ENCODE results near the gene ERICH4.
"Not testable (repeated sequence)": the region's sequence is repeated elsewhere in the genome, so short reads cannot be mapped to it uniquely, and the experiment has no call there.

ERICH4 gene

DNA sequence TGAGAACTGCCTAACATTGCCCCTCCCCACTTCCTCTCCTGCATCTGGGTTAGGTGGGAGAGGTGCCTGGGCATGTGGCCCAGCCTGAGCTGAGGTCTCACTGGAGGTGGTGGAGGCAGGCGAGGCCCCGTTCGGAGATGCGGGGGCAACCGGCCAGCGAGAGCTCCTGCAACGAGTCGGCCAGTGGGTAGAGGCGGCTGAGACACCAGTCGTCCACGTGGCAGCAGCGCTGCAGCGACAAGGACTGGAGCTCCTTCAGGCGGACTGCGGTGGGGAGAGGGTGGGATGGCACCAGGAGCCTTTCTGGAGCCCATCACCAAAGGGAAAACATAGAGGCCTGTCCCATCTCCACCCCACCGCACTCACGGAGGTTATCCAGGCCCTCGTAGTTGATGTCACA, 9.8 kb upstream of the ERICH4 start:
- peaks cover 15% of the 10 kb centered on the region for H3K36me3 ChIP-seq
- no peaks in the 10 kb centered on the region for H3K27me3 ChIP-seq
- H3K4me1 ChIP-seq (ENCODE audit: control insufficient read depth in 1 of 2, insufficient read depth in 1 of 2, low read depth in 1 of 2, low read length in 1 of 2), result peaks cover 35 to 42% of the 10 kb centered on the region in 2 experiments

DNA sequence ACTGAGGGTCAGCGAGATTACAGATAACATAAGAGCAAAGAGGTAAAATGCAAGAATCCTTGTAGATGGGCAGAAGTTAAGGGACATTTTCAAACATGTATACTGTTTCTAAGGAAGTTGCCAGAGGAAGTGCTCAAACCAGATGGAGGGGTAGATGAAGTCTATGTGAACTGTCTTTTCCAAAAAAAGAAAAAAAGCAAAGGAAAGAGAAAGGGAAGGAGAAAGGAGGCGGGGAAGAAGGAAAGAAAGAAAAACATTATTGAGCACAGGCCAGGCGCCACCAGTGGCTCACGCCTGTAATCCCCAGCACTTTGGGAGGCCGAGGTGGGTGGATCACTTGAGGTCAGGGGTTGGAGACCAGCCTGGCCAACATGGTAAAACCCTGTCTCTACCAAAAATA, 8.5 kb upstream of the ERICH4 start:
- H3K36me3 ChIP-seq, result peaks cover 15% of the 10 kb centered on the region
- no peaks in the 10 kb centered on the region for H3K9me3 ChIP-seq
- H3K4me1 ChIP-seq (ENCODE audit: control insufficient read depth in 1 of 2, insufficient read depth in 1 of 2, low read depth in 1 of 2, low read length in 1 of 2), result peaks cover 26 to 40% of the 10 kb centered on the region in 2 experiments
- no peaks in the 10 kb centered on the region for H3K27me3 ChIP-seq
- no peak overlapping the region for H3K4me3 ChIP-seq (ENCODE audit: low read depth in 1 of 2, low read length in 1 of 2)
- no peak overlapping the region for H3K27ac ChIP-seq
- TF ChIP-seq CTCF (IDR thresholded peaks at IDR 0.05), result no peak

More for the DNA sequence above, 9.8 kb upstream of the ERICH4 start:
- no peak overlapping the region for H3K27ac ChIP-seq
- no peaks in the 10 kb centered on the region for H3K9me3 ChIP-seq
- TF ChIP-seq CTCF (IDR thresholded peaks at IDR 0.05), result no peak
- no peak overlapping the region for H3K4me3 ChIP-seq (ENCODE audit: low read depth in 1 of 2, low read length in 1 of 2)

DNA sequence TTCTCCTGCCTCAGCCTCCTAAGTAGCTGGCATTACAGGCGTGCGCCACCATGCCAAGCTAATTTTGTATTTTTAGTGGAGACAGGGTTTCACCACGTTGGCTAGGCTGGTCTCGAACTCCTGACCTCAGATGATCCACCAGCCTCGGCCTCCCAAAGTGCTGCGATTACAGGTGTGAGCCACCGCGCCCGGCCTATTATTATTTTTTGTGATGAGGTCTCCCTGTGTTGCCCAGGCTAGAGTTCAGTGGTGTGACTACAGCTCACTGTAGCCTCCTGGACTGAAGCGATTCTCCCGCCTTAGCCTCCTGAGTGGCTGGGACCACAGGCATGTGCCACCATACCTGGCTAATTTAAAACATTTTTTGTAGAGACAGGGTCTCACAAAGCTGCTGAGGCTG, 7.6 kb upstream of the ERICH4 start:
- H3K4me1 ChIP-seq (ENCODE audit: control insufficient read depth in 1 of 2, insufficient read depth in 1 of 2, low read depth in 1 of 2, low read length in 1 of 2), result peaks cover 28 to 41% of the 10 kb centered on the region in 2 experiments
- not testable (repeated sequence) for H3K27me3 ChIP-seq; H3K4me3 ChIP-seq (ENCODE audit: low read depth in 1 of 2, low read length in 1 of 2); H3K9me3 ChIP-seq; H3K27ac ChIP-seq
- H3K36me3 ChIP-seq, result peaks cover 15% of the 10 kb centered on the region

GRCh38 chr19:41435936-41436673, 6.9 kb upstream of the ERICH4 start:
- TF ChIP-seq CTCF (IDR thresholded peaks at IDR 0.05), result no peak
- Histone ChIP-seq H3K27ac (no peak overlapping the region), H3K36me3 (peaks cover 15% of the 10 kb centered on the region), H3K27me3 (no peaks in the 10 kb centered on the region), H3K9me3 (no peaks in the 10 kb centered on the region), H3K4me3 (ENCODE audit: low read depth in 1 of 2, low read length in 1 of 2) (no peak overlapping the region), H3K4me1 (ENCODE audit: control insufficient read depth in 1 of 2, insufficient read depth in 1 of 2, low read depth in 1 of 2, low read length in 1 of 2) (peaks cover 22 to 37% of the 10 kb centered on the region in 2 experiments)

DNA sequence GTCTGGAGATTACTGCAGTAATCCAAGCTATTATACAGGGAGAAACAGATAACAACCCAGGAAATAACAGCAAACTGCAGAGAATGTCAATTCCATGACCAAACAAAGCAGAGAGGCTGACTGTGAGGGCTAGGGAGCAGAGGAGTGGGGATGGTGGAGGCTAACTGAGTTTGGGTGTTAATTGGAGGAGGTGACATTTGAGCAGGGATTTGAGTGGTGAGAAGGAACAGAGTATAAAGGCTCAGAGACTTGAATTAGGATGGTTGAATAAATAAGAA, 6.3 kb upstream of the ERICH4 start:
- TF ChIP-seq CTCF (IDR thresholded peaks at IDR 0.05), result no peak
- Histone ChIP-seq H3K4me3 (ENCODE audit: low read depth in 1 of 2, low read length in 1 of 2) (no peak overlapping the region), H3K36me3 (peaks cover 15% of the 10 kb centered on the region)

GRCh38 chr19:41437944-41438574, 4.9 kb upstream of the ERICH4 start:
- H3K36me3 ChIP-seq, result peaks cover 4% of the 10 kb centered on the region
- TF ChIP-seq CTCF (IDR thresholded peaks at IDR 0.05), result no peak
- H3K27me3 ChIP-seq, result no peaks in the 10 kb centered on the region
- no peak overlapping the region for H3K4me3 ChIP-seq (ENCODE audit: low read depth in 1 of 2, low read length in 1 of 2)
- no peaks in the 10 kb centered on the region for H3K9me3 ChIP-seq
- peaks cover 22 to 35% of the 10 kb centered on the region in 2 experiments for H3K4me1 ChIP-seq (ENCODE audit: control insufficient read depth in 1 of 2, insufficient read depth in 1 of 2, low read depth in 1 of 2, low read length in 1 of 2)
- no peak overlapping the region for H3K27ac ChIP-seq

More for the DNA sequence above, 6.3 kb upstream of the ERICH4 start:
- H3K9me3 ChIP-seq, result no peaks in the 10 kb centered on the region
- H3K27me3 ChIP-seq, result no peaks in the 10 kb centered on the region
- H3K4me1 ChIP-seq (ENCODE audit: control insufficient read depth in 1 of 2, insufficient read depth in 1 of 2, low read depth in 1 of 2, low read length in 1 of 2), result peaks cover 21 to 37% of the 10 kb centered on the region in 2 experiments
- no peak overlapping the region for H3K27ac ChIP-seq

Data from neutrophil (primary cell).